ENCODE results near the gene SGTB.

DNA sequence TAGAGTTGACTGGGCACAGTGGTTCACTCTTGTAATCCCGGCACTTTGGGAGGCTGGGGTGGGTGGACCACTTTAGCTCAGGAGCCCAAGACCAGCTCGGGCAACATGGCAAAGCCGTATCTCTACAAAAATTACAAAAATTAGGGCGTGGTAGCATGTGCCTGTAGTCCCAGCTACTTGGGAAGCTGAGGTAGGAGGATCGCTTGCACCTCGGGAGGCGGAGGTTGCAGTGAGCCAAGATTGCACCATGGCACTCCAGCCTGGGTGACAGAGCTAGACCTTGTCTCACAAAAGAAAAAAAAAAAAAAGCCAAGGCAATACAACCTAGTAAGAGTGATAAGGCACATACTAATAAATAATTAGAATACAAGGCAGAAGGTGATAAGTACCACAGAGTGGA, 15.9 kb upstream of the SGTB start:
- TF ChIP-seq, protein P1, sequence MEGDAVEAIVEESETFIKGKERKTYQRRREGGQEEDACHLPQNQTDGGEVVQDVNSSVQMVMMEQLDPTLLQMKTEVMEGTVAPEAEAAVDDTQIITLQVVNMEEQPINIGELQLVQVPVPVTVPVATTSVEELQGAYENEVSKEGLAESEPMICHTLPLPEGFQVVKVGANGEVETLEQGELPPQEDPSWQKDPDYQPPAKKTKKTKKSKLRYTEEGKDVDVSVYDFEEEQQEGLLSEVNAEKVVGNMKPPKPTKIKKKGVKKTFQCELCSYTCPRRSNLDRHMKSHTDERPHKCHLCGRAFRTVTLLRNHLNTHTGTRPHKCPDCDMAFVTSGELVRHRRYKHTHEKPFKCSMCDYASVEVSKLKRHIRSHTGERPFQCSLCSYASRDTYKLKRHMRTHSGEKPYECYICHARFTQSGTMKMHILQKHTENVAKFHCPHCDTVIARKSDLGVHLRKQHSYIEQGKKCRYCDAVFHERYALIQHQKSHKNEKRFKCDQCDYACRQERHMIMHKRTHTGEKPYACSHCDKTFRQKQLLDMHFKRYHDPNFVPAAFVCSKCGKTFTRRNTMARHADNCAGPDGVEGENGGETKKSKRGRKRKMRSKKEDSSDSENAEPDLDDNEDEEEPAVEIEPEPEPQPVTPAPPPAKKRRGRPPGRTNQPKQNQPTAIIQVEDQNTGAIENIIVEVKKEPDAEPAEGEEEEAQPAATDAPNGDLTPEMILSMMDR (conservative IDR thresholded peaks at IDR 0.05; ENCODE audit: low read length) = no peak
- TF ChIP-seq EZH2phosphoT487 (IDR thresholded peaks at IDR 0.05; ENCODE audit: borderline replicate concordance) = no peak
